Astrocyte of the cerebellum (primary cell): Measurements from ENCODE around the gene IGFBP2.
A peak's percentile ranks its signal among the peaks of the same experiment; 100 is the strongest.

ENCODE experiments used
- DNase-seq: peaks from one replicate; pipeline ENCODE4 v3.0.0-alpha.2; 2011; ENCODE audit warnings: low read depth
- H3K4me3 ChIP-seq: 2 replicates; pipeline ENCODE4 v1.5.1; 2011; ENCODE audit warnings: mild to moderate bottlenecking, low read depth, low read length, moderate library complexity
- in situ Hi-C: cut with HindIII; loops from 2 replicates; pipeline ENCODE4 v1.10.0; 2017; ENCODE audit warnings: low sequenced_read_pairs
- TF ChIP-seq, protein P1 (sequence below): IDR thresholded peaks from 2 replicates; pipeline ENCODE4 v1.5.1; 2012; ENCODE audit warnings: low read length, low read depth, moderate library complexity, mild to moderate bottlenecking; ENCODE audit errors: missing control alignments

Gene IGFBP2

DNA sequence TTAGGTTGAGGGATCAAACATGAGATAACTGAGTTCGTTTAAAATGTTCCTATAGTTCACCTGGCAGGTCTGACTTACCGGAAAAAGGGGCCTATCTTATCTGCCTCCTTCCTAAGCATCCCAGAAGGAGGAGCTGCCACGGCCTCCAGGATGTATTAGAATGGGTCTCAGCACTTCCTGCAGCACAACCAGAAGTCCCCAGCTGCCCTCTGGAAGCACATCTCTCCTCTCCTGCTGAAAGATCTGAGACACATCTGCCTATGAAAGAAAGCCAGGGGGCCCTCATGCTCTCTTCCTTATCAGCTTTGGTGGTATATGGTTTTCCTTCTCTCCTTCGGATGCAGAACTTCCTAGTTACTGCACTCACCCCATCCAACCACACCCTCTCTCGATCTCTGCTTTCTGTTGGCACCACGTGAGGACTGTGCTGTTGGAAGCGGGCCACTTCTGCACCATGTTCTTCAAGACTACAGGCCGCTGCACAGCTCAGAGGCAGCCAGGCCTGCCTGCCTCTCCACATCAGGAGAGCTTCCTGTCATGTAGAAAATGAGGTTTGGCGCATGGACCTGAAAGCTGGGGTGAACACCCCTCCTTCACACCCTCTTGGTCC lies 55.6 kb downstream of the IGFBP2 start:
- DNase-seq: no peak
- TF ChIP-seq, protein P1, sequence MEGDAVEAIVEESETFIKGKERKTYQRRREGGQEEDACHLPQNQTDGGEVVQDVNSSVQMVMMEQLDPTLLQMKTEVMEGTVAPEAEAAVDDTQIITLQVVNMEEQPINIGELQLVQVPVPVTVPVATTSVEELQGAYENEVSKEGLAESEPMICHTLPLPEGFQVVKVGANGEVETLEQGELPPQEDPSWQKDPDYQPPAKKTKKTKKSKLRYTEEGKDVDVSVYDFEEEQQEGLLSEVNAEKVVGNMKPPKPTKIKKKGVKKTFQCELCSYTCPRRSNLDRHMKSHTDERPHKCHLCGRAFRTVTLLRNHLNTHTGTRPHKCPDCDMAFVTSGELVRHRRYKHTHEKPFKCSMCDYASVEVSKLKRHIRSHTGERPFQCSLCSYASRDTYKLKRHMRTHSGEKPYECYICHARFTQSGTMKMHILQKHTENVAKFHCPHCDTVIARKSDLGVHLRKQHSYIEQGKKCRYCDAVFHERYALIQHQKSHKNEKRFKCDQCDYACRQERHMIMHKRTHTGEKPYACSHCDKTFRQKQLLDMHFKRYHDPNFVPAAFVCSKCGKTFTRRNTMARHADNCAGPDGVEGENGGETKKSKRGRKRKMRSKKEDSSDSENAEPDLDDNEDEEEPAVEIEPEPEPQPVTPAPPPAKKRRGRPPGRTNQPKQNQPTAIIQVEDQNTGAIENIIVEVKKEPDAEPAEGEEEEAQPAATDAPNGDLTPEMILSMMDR: no peak
- H3K4me3 ChIP-seq: no peak overlapping the region
- in situ Hi-C loops: no loop called here

DNA sequence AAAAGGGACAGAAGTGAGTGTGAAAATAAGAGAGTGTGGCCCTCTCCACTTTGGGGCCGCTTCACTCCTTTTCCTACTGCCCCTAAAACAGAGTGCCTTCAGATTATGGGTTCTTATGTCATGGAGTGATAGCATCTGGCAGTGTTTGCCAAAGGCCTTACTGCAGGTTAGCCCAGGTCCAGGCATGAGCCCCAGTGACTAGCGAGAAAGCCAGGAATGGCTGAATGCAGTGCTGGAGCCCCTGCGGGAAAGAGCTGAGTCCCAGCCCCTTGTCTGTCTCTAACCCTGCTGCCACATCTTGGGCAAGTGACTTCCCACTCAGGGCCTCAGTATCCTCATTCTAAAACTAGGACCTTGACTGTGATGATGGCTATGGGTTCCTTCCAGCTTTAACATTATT lies 56.2 kb downstream of the IGFBP2 start:
- H3K4me3 ChIP-seq: no peak overlapping the region
- no peak for DNase-seq
- in situ Hi-C loops: no loop called here
- TF ChIP-seq, protein P1: no peak

DNA sequence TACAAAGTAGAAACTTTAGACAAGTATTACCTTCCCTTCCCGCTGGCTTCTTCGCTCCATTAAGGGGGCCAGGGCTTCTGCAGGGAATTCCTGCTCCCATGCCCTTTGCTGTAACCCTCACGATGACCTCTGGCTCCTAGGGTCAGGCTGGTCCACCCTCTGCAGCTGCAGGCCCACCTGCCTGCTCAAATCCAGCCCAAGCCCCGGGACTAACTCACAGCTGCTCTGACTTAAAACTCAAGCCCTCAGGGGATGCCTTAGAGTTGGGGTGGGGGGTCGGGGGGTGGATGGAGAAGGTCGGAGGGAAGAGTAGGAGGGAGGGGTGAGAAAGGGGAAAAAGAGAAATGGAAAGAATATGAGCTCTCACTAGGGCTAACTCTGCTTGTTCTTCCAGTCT lies 57.2 kb downstream of the IGFBP2 start:
- peak overlapping the region; percentile 21 for H3K4me3 ChIP-seq
- in situ Hi-C loops: no loop called here
- TF ChIP-seq, protein P1: no peak
- no peak for DNase-seq

DNA sequence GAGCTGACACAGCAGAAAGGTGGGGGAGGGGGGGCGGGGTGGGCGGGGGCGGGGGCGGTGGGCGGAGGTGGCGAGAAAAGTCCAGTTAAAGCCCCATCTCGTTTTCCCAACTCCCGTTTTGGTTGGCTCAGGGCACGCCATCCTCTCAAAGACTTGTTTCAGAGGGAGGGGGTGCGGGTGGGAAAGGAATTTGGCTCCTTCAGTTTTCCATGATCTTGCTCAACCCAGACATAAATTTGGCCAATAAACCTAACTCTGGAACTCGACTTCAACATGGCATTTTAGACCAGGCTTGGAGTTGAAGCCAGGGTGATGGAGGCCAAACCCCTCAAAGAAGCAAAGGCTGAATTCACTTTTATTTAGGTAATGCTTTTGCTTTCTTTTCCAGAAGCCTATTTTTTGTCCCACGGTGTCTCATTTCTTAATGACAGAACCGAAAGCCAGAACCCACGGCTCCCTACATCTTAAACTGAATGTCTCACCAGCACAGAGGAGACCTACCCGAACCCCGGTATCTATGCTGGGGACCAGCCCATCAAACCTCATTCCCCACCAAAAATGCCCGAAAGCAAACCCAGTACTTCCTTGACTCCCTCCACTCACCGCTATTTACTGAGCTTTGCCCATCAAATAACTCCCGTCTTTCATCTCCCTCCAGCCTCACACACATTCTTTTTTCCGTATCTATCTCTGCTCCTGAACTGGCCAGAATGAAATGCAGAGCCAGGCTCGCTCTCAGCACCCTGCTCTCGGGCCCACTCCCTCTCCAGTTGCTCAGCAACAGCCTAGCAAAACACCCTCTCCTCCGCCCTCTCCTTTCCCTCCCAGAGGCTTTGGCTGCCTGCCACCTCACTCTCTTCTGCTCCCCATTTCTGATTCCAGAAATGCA lies 57.9 kb downstream of the IGFBP2 start:
- no peak for DNase-seq
- peak overlapping the region; percentile 70 for H3K4me3 ChIP-seq
- TF ChIP-seq, protein P1: no peak
- in situ Hi-C loops: no loop called here

DNA sequence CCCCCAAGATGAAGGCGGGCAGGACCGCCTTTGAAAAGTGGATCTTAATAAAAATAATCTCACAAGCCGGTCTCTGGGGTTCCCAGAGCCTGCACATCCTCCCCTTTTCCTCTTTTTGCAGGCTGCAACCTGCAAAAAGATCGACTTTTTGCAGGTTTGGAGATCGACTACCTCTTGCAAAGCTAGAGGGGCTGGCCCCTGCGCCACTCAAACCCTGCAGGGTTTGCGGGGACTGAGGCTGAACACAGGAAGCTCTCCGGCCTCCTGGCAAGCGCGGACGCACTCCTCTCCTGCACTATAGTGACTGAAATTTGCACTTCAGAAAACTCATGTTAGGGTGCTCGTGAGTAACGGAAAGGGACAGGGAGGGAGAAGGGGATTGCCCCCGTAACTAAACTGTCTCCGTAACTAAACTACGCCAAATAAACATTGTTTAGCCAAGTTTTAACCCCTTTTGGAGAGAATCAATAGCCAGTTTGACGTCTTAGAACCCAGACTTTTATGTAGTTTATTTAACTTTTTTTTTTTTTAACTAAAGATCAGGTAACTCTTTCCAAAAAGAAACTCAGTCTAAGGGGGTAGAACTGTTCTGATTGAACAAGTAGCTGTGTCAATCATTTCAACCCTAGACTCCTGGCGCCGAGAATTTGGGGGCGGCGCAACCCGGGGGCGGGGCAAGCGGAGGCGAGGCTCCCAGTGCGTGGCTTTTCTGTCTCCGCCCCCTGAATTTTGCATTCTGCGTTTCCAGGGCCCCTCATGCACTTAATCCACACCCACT lies 59.6 kb downstream of the IGFBP2 start:
- H3K4me3 ChIP-seq: peak overlapping the region; percentile 70
- TF ChIP-seq, protein P1: no peak
- no peak for DNase-seq
- in situ Hi-C loops: no loop called here

DNA sequence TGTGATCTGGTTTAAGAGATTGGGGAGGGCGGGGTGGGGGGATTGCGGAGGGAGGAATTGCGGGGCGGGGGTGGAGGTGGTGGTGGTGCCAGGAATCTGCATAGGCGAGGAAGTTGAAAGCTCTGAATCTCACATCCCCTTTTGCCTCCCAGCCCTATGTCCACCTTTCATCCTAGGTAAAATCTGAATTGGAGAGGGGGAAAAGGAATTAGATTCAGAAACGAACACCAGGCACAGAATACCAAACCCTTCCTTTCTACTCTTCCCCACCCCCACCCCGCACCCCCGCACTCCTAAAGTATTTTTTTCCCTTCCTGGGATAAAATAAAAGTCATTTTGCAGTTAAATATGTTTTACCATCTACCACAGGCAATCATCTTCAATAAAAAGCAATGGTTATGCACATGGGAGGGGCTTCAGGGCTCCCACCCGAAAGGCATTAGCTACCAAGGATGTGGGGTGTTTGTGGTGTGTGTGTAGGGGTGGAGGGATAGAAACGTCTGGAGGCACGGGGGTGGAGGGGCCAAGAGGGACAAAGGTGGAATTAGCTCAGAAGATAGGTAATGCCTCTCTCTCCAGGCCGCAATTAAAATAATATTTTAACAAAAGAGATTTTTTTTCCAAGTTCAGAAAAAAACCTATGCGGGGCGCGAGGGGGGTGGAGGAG lies 60.3 kb downstream of the IGFBP2 start:
- DNase-seq: no peak
- in situ Hi-C loops: no loop called here
- H3K4me3 ChIP-seq: peak overlapping the region; percentile 70
- TF ChIP-seq, protein P1: no peak
